ENCODE measurements around the gene RNF146.

The RNF146 gene

GRCh38 chr6:127291495-127291894, 24.8 kb downstream of the RNF146 start:
- H3K27ac ChIP-seq (ENCODE audit: low read depth, low read length): no peak overlapping the region
- H3K27me3 ChIP-seq (ENCODE audit: control insufficient read depth, insufficient read depth, low read length): no peaks in the 10 kb centered on the region
- H3K4me3 ChIP-seq (ENCODE audit: low read length): no peak overlapping the region
- H3K4me1 ChIP-seq (ENCODE audit: control insufficient read depth, insufficient read depth, low read length): peaks cover 5% of the 10 kb centered on the region
- peaks cover 11% of the 10 kb centered on the region for H3K36me3 ChIP-seq (ENCODE audit: control insufficient read depth, insufficient read depth, low read length)
- no peak overlapping the region for H3K9ac ChIP-seq (ENCODE audit: low read length)

DNA sequence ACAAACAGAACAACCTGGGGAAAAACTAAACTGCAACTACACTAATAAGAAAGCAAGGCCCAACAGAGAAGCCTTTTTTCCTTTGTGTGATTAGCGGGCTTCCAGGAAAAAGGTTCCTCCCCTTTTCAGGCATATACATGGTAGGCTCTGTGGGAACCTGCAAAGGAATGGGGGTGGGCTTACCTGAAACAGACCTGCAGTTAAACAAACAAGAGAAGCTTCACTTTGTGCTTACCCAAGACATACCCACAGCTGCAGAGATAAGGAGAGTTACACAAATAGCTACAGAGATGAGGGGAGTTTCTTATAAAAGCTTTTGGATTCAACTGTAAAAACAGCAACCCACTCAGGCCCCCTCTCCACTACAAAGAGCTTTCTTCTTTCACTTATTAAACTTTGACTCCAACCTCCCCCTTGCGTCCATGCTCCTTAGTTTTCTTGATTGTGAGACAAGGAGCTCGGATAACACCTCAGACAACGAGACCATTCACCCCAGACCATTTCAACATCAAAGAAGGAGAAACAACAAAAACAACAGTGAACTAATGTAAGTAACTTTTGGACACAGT, 30.9 kb downstream of the RNF146 start:
- H3K36me3 ChIP-seq (ENCODE audit: control insufficient read depth, insufficient read depth, low read length): no peaks in the 10 kb centered on the region
- no peaks in the 10 kb centered on the region for H3K27me3 ChIP-seq (ENCODE audit: control insufficient read depth, insufficient read depth, low read length)
- no peak overlapping the region for H3K4me3 ChIP-seq (ENCODE audit: low read length)
- H3K9ac ChIP-seq (ENCODE audit: low read length): no peak overlapping the region
- H3K27ac ChIP-seq (ENCODE audit: low read depth, low read length): no peak overlapping the region
- H3K4me1 ChIP-seq (ENCODE audit: control insufficient read depth, insufficient read depth, low read length): peaks cover 6% of the 10 kb centered on the region

DNA sequence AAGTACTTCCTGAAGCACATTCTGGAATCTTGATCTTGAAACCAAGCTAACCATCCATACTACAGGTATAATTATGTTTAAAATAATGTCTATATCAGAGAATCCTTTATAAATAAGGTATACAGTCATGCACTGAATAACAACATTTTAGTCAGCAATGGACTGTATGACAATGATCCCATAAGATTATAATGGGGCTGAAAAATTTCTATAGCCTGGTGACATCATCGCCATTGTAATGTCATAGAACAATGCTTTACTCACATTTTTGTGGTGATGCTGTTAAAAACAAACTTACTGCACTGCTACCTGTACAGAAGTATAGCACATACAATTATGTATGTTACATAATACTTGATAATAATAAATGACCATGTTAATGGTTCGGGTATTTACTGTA, 31.8 kb downstream of the RNF146 start:
- no peak overlapping the region for H3K27ac ChIP-seq (ENCODE audit: low read depth, low read length)
- no peaks in the 10 kb centered on the region for H3K36me3 ChIP-seq (ENCODE audit: control insufficient read depth, insufficient read depth, low read length)
- H3K4me1 ChIP-seq (ENCODE audit: control insufficient read depth, insufficient read depth, low read length): peaks cover 6% of the 10 kb centered on the region
- no peak overlapping the region for H3K4me3 ChIP-seq (ENCODE audit: low read length)
- no peak overlapping the region for H3K9ac ChIP-seq (ENCODE audit: low read length)
- no peaks in the 10 kb centered on the region for H3K27me3 ChIP-seq (ENCODE audit: control insufficient read depth, insufficient read depth, low read length)

DNA sequence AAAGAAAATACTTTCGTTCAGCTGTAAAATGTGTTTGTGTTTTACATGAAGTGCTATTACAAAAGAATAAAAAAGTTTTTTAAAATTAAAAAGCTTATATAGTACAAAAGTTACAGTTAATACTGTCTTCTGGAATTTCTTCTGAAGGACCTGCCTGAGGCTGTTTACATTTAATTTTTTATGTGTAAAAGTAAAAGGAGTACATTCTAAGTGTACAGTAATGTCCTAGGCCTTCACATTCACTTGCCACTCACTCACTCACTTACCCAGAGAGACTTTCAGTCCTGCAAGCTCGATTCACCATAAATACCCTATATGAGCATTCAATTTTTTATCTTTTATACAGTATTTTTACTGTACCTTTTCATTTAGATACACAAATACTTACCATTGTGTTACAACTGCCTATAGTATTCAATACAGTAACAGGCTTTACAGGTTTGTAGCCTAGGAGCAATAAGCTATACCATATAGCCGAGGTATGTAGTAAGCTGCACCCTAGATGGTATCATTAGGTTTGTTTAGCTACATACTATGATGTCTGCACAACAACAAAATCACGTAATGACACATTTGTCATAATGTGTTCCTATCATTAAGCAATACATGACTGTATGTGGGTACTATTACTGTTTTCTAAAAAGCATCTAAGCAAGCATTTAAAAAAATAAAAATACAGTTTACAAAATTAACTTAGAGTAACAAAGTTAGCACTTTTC, 33.0 kb downstream of the RNF146 start:
- H3K36me3 ChIP-seq (ENCODE audit: control insufficient read depth, insufficient read depth, low read length): no peaks in the 10 kb centered on the region
- no peaks in the 10 kb centered on the region for H3K27me3 ChIP-seq (ENCODE audit: control insufficient read depth, insufficient read depth, low read length)
- H3K27ac ChIP-seq (ENCODE audit: low read depth, low read length): no peak overlapping the region
- H3K4me3 ChIP-seq (ENCODE audit: low read length): no peak overlapping the region
- H3K9ac ChIP-seq (ENCODE audit: low read length): no peak overlapping the region
- H3K4me1 ChIP-seq (ENCODE audit: control insufficient read depth, insufficient read depth, low read length): peaks cover 6% of the 10 kb centered on the region

DNA sequence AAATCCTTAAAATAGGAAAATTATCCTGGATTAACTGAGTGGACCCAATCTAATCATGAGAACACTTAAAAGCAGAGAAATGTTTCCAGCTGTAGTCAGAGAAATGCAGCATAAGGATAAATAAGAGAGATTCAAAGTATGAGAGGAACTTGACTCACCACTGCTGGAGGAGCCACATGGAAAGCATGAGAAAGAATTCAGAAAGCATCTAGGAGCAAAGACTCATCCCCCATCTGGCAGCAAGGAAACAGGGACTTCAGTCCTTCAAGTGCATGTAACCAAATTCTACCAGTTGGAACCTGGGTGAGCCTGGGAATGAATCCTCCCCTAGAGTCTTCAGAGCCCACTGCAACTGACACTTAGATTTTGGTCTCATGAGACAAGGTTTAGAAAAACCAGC, 33.7 kb downstream of the RNF146 start:
- H3K9ac ChIP-seq (ENCODE audit: low read length): no peak overlapping the region
- H3K36me3 ChIP-seq (ENCODE audit: control insufficient read depth, insufficient read depth, low read length): no peaks in the 10 kb centered on the region
- no peak overlapping the region for H3K27ac ChIP-seq (ENCODE audit: low read depth, low read length)
- no peaks in the 10 kb centered on the region for H3K27me3 ChIP-seq (ENCODE audit: control insufficient read depth, insufficient read depth, low read length)
- peaks cover 6% of the 10 kb centered on the region for H3K4me1 ChIP-seq (ENCODE audit: control insufficient read depth, insufficient read depth, low read length)
- no peak overlapping the region for H3K4me3 ChIP-seq (ENCODE audit: low read length)

DNA sequence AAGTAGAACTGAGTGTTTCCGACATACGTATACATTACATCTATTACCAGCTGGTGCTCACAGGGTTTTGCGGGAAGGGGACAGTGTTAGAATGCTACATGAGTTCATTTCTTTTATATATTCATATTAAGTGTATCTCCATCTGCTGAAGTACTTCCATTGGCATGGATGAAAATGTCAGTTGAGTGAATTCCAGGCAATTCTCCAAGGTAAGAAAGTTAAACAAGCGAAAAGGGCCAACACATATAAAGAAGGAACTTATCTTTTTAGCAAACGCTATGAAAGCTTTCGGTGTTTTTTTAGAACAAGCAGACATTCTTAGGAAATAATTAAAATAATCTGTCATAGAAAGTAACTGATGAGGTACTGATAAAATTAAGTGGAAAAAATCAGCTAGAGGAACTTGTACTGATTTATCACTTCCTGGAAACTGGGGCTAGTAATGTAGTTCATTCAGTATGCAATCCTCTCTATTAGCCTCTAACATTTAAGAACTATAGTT, 34.6 kb downstream of the RNF146 start:
- Histone ChIP-seq H3K27me3 (ENCODE audit: control insufficient read depth, insufficient read depth, low read length) (no peaks in the 10 kb centered on the region), H3K4me3 (ENCODE audit: low read length) (no peak overlapping the region), H3K36me3 (ENCODE audit: control insufficient read depth, insufficient read depth, low read length) (no peaks in the 10 kb centered on the region), H3K9ac (ENCODE audit: low read length) (no peak overlapping the region), H3K4me1 (ENCODE audit: control insufficient read depth, insufficient read depth, low read length) (peaks cover 6% of the 10 kb centered on the region), H3K27ac (ENCODE audit: low read depth, low read length) (no peak overlapping the region)

DNA sequence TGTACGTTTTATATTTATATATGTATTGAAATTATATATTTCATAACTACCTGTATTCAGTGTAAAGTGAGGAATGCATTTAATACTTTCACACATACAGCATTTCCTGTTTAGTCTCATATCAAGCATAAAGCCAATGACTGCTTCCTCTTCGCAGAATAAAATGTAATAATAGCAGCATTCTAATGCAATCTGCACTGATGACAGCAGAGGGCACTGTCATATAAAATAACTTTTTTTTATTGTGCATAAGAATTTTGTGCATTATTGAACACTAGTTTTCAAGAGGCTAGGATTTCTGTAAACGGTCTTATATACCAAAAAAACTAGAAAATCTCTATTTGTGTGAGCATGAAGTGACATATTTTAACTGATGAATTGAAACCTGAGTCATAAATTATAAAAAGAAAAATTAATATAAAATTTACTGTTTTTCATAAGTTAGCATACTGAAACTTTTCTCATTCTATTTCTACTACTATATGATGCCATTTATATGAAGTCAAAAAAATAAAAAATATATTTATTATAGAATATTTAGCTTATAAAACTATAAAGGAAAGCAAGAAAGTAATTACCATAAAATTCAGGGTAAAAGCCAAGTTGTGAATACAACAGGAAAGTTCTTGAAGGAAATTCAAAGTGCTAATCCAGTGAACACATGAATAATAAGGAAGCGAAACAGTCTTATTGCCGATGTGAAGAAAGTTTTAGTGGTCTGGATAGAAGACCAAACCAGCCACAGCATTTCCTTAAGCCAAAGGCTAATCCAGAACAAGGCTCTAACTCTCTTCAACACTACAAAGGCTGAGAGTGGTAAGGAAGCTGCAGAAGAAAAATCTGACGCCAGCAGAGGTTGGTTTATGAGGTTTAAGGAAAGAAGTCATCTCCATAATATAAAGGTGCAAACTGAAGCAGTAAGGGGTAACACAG, 36.3 kb downstream of the RNF146 start:
- Histone ChIP-seq H3K27ac (ENCODE audit: low read depth, low read length) (no peak overlapping the region), H3K4me3 (ENCODE audit: low read length) (no peak overlapping the region), H3K9ac (ENCODE audit: low read length) (no peak overlapping the region), H3K4me1 (ENCODE audit: control insufficient read depth, insufficient read depth, low read length) (peaks cover 6% of the 10 kb centered on the region), H3K27me3 (ENCODE audit: control insufficient read depth, insufficient read depth, low read length) (no peaks in the 10 kb centered on the region), H3K36me3 (ENCODE audit: control insufficient read depth, insufficient read depth, low read length) (no peaks in the 10 kb centered on the region)

- Histone ChIP-seq H3K36me3 (ENCODE audit: control insufficient read depth, insufficient read depth, low read length) (no peaks in the 10 kb centered on the region), H3K27me3 (ENCODE audit: control insufficient read depth, insufficient read depth, low read length) (no peaks in the 10 kb centered on the region), H3K4me1 (ENCODE audit: control insufficient read depth, insufficient read depth, low read length) (peaks cover 6% of the 10 kb centered on the region), H3K4me3 (ENCODE audit: low read length) (no peak overlapping the region), H3K27ac (ENCODE audit: low read depth, low read length) (no peak overlapping the region), H3K9ac (ENCODE audit: low read length) (no peak overlapping the region)
These were observed 37.3 kb downstream of the RNF146 start for GRCh38 chr6:127303917-127304316.

- Histone ChIP-seq H3K4me3 (ENCODE audit: low read length) (no peak overlapping the region), H3K4me1 (ENCODE audit: control insufficient read depth, insufficient read depth, low read length) (peaks cover 6% of the 10 kb centered on the region), H3K27ac (ENCODE audit: low read depth, low read length) (no peak overlapping the region), H3K27me3 (ENCODE audit: control insufficient read depth, insufficient read depth, low read length) (no peaks in the 10 kb centered on the region), H3K9ac (ENCODE audit: low read length) (no peak overlapping the region), H3K36me3 (ENCODE audit: control insufficient read depth, insufficient read depth, low read length) (no peaks in the 10 kb centered on the region)
These were observed 39.1 kb downstream of the RNF146 start for GRCh38 chr6:127305741-127306140.

DNA sequence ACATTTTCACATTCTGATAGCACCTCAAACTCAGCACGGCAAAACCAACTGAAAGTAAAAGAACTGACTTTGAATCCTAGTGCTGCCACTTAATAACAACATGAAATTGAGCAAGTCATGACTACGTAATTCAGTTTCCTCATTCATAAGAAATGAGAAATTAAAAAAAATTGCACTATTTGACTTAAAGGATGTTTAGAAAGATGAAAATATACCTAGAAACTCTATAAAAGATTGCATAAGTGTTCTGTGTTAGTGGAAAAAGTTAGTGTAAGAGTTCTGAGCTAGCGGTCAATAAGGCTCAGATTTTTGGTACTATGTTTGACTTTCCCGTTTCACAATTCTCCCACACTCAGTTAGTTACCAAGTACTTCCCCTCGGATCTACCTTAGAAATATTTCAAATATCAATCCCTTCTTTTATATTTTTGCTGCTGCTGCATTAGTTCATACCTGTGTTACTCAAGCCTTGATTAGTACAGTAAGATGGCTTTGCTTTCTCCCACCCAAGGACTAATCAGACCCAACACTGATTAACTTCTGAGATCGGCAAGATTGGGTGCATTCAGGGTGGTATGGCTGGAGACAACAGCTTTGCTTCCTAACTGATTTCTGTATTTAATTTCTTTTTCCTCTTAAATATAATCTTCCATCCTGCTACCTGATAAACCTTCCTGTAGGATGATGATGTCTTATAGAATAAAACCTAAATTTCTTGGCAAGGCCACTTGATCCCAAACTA, 50.9 kb downstream of the RNF146 start:
- Histone ChIP-seq H3K27me3 (ENCODE audit: control insufficient read depth, insufficient read depth, low read length) (no peaks in the 10 kb centered on the region), H3K9ac (ENCODE audit: low read length) (no peak overlapping the region), H3K4me1 (ENCODE audit: control insufficient read depth, insufficient read depth, low read length) (no peaks in the 10 kb centered on the region), H3K27ac (ENCODE audit: low read depth, low read length) (no peak overlapping the region), H3K36me3 (ENCODE audit: control insufficient read depth, insufficient read depth, low read length) (peaks cover 7% of the 10 kb centered on the region), H3K4me3 (ENCODE audit: low read length) (no peak overlapping the region)

DNA sequence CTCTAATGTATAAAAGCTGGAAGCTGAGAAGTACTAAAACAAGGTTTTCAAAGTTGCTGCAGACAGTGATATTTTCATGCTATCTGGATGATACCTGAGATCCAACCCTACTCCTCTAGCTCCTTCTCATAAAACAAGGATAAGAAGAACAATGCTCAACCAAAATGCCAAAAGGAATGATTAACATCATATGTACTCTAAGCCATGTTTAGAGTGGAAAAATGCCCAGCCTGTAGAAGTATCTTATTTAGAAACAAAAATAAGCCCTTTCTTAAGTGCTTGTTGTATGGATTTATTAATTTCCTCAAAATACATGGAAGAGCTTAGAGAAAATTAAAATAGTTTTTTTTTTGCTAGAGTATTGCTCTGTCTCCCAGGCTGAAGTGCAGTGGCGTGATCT, 53.0 kb downstream of the RNF146 start:
- H3K4me1 ChIP-seq (ENCODE audit: control insufficient read depth, insufficient read depth, low read length): no peaks in the 10 kb centered on the region
- H3K36me3 ChIP-seq (ENCODE audit: control insufficient read depth, insufficient read depth, low read length): peaks cover 2% of the 10 kb centered on the region
- H3K9ac ChIP-seq (ENCODE audit: low read length): no peak overlapping the region
- H3K4me3 ChIP-seq (ENCODE audit: low read length): no peak overlapping the region
- no peak overlapping the region for H3K27ac ChIP-seq (ENCODE audit: low read depth, low read length)
- H3K27me3 ChIP-seq (ENCODE audit: control insufficient read depth, insufficient read depth, low read length): no peaks in the 10 kb centered on the region

- no peaks in the 10 kb centered on the region for H3K27me3 ChIP-seq (ENCODE audit: control insufficient read depth, insufficient read depth, low read length)
- H3K36me3 ChIP-seq (ENCODE audit: control insufficient read depth, insufficient read depth, low read length): peaks cover 3% of the 10 kb centered on the region
- no peak overlapping the region for H3K9ac ChIP-seq (ENCODE audit: low read length)
- no peak overlapping the region for H3K27ac ChIP-seq (ENCODE audit: low read depth, low read length)
- no peak overlapping the region for H3K4me3 ChIP-seq (ENCODE audit: low read length)
- no peaks in the 10 kb centered on the region for H3K4me1 ChIP-seq (ENCODE audit: control insufficient read depth, insufficient read depth, low read length)
These were observed 61.5 kb downstream of the RNF146 start for GRCh38 chr6:127328043-127328609.

Data from rectal smooth muscle tissue (tissue), 1 donor.